Loucy (cell line): ENCODE measurements around the gene CCND1.

Source experiments
- H2AFZ ChIP-seq: fragments of 200-600 bp; sonication (generic); 2 replicates; pipeline ENCODE4 v1.6.0; 2016; ENCODE audit warnings: antibody characterized with exemption, mild to moderate bottlenecking, low read length, moderate library complexity
- H3F3A ChIP-seq: fragments of 200-600 bp; 2 replicates; pipeline ENCODE4 v1.6.0; 2016; ENCODE audit warnings: antibody characterized with exemption, low read depth, mild to moderate bottlenecking
- H3K27me3 ChIP-seq: fragments of 200-600 bp; sonication (generic); 2 replicates; pipeline ENCODE4 v1.6.1; 2014; ENCODE audit warnings: low read length, mild to moderate bottlenecking; ENCODE audit not compliant: insufficient read depth, poor library complexity, severe bottlenecking
- H3K36me3 ChIP-seq: fragments of 200-600 bp; sonication (generic); 2 replicates; pipeline ENCODE4 v1.6.1; 2016; ENCODE audit warnings: low read length; ENCODE audit not compliant: insufficient read depth
- H3K4me1 ChIP-seq: fragments of 200-600 bp; sonication (generic); 2 replicates; pipeline ENCODE4 v1.5.1; 2014; ENCODE audit warnings: low read length, mild to moderate bottlenecking; ENCODE audit not compliant: insufficient read depth, poor library complexity, severe bottlenecking
- H3K4me2 ChIP-seq: fragments of 200-600 bp; sonication (generic); 2 replicates; pipeline ENCODE4 v1.6.0; 2014; ENCODE audit warnings: antibody characterized with exemption, low read length, low read depth, mild to moderate bottlenecking; ENCODE audit not compliant: poor library complexity, severe bottlenecking
- H3K4me3 ChIP-seq: fragments of 200-600 bp; sonication (generic); 2 replicates; pipeline ENCODE4 v1.5.1; 2014; ENCODE audit warnings: low read length, mild to moderate bottlenecking, mixed read lengths; ENCODE audit not compliant: poor library complexity, severe bottlenecking
- H3K79me2 ChIP-seq: fragments of 200-600 bp; sonication (generic); 2 replicates; pipeline ENCODE4 v1.6.1; 2014; ENCODE audit warnings: low read length; ENCODE audit not compliant: insufficient read depth
- H3K9ac ChIP-seq: fragments of 200-600 bp; sonication (generic); 2 replicates; pipeline ENCODE4 v1.6.0; 2014; ENCODE audit warnings: mild to moderate bottlenecking, low read depth, low read length, moderate library complexity; ENCODE audit not compliant: poor library complexity, severe bottlenecking
- H3K9me2 ChIP-seq: fragments of 200-600 bp; sonication (generic); replicated peaks from 2 replicates; pipeline ENCODE4 v1.6.1; 2016; ENCODE audit warnings: low read depth, low read length, mixed read lengths
- H3K9me3 ChIP-seq: fragments of 200-600 bp; sonication (generic); 2 replicates; pipeline ENCODE4 v1.6.1; 2014; ENCODE audit warnings: mild to moderate bottlenecking, antibody characterized with exemption, low read length, low read depth; ENCODE audit not compliant: insufficient read depth
- H4K20me1 ChIP-seq: fragments of 200-600 bp; sonication (generic); 2 replicates; pipeline ENCODE4 v1.6.0; 2014; ENCODE audit warnings: antibody characterized with exemption, low read length, mild to moderate bottlenecking; ENCODE audit not compliant: insufficient read depth, poor library complexity, severe bottlenecking
- CTCF ChIP-seq: fragments of 200-600 bp; sonication (generic); conservative IDR thresholded peaks from 2 replicates; pipeline ENCODE4 v1.5.1; 2014; ENCODE audit warnings: mild to moderate bottlenecking, antibody characterized with exemption, low read length
- EZH2phosphoT487 ChIP-seq: fragments of 200-600 bp; IDR thresholded peaks from 2 replicates; pipeline ENCODE4 v1.6.1; 2018; ENCODE audit warnings: antibody characterized with exemption, mild to moderate bottlenecking, moderate library complexity, borderline replicate concordance

CCND1 gene

DNA sequence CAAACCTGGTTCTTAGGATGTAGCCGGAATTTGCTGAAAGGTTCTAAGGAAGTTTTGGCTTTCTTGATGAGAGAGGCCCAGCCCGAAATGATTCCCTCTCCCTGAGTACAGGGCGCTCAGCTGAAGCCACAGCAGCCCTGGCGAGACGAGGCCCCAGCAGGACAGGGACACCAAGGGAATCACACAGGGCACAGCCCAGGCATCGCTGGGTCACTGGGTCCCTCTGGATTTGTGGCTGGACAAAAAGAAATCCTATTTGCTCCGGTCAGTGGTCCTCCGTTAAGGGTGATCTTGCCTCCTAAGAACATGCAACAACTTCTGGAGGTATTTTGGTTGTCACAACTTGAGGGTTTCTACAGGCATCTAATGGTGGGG lies 56.5 kb downstream of the CCND1 start:
- Histone ChIP-seq H3K4me3 (no peak overlapping the region), H3K36me3 (no peaks in the 10 kb centered on the region), H4K20me1 (no peaks in the 10 kb centered on the region), H3K9ac (no peak overlapping the region), H2AFZ (no peak overlapping the region), H3K27me3 (no peaks in the 10 kb centered on the region), H3K9me2 (no peaks in the 10 kb centered on the region), H3K9me3 (no peaks in the 10 kb centered on the region), H3K4me1 (no peaks in the 10 kb centered on the region), H3K79me2 (no peaks in the 10 kb centered on the region), H3K4me2 (no peak overlapping the region), H3F3A (no peaks in the 10 kb centered on the region)
- TF ChIP-seq CTCF (no peak), EZH2phosphoT487 (no peak)

- H4K20me1 ChIP-seq, result no peaks in the 10 kb centered on the region
- H3K9me2 ChIP-seq, result no peaks in the 10 kb centered on the region
- no peaks in the 10 kb centered on the region for H3K36me3 ChIP-seq
- no peaks in the 10 kb centered on the region for H3K27me3 ChIP-seq
- TF ChIP-seq EZH2phosphoT487, result no peak
- no peak overlapping the region for H3K4me3 ChIP-seq
- no peaks in the 10 kb centered on the region for H3F3A ChIP-seq
- no peaks in the 10 kb centered on the region for H3K79me2 ChIP-seq
- H2AFZ ChIP-seq, result no peak overlapping the region
- no peaks in the 10 kb centered on the region for H3K4me1 ChIP-seq
- no peaks in the 10 kb centered on the region for H3K9me3 ChIP-seq
- no peak overlapping the region for H3K9ac ChIP-seq
- H3K4me2 ChIP-seq, result no peak overlapping the region
Observed at GRCh38 chr11:69697861-69698260, 56.9 kb downstream of the CCND1 start.

- no peak overlapping the region for H3K4me2 ChIP-seq
- H3K4me1 ChIP-seq, result no peaks in the 10 kb centered on the region
- TF ChIP-seq EZH2phosphoT487, result no peak
- TF ChIP-seq CTCF, result no peak
- H3K9me2 ChIP-seq, result no peaks in the 10 kb centered on the region
- H3K9ac ChIP-seq, result no peak overlapping the region
- no peaks in the 10 kb centered on the region for H3K36me3 ChIP-seq
- H3K27me3 ChIP-seq, result no peaks in the 10 kb centered on the region
- H3K4me3 ChIP-seq, result no peak overlapping the region
- H3K79me2 ChIP-seq, result no peaks in the 10 kb centered on the region
- no peaks in the 10 kb centered on the region for H3K9me3 ChIP-seq
- H2AFZ ChIP-seq, result no peak overlapping the region
- no peaks in the 10 kb centered on the region for H3F3A ChIP-seq
- no peaks in the 10 kb centered on the region for H4K20me1 ChIP-seq
Observed at GRCh38 chr11:69698362-69698761, 57.4 kb downstream of the CCND1 start.

GRCh38 chr11:69699213-69699612 lies 58.3 kb downstream of the CCND1 start:
- H3K36me3 ChIP-seq, result no peaks in the 10 kb centered on the region
- H3K9me2 ChIP-seq, result no peaks in the 10 kb centered on the region
- TF ChIP-seq CTCF, result no peak
- TF ChIP-seq EZH2phosphoT487, result no peak
- H3K9ac ChIP-seq, result no peak overlapping the region
- no peak overlapping the region for H2AFZ ChIP-seq
- no peaks in the 10 kb centered on the region for H3K9me3 ChIP-seq
- no peaks in the 10 kb centered on the region for H3K4me1 ChIP-seq
- H3K27me3 ChIP-seq, result no peaks in the 10 kb centered on the region
- no peak overlapping the region for H3K4me2 ChIP-seq
- no peaks in the 10 kb centered on the region for H3K79me2 ChIP-seq
- H3K4me3 ChIP-seq, result no peak overlapping the region
- no peaks in the 10 kb centered on the region for H4K20me1 ChIP-seq
- no peaks in the 10 kb centered on the region for H3F3A ChIP-seq
